Panc1 (cell line): ENCODE data around the gene LYPLA2.
"Not testable (repeated sequence)": the region's sequence is repeated elsewhere in the genome, so short reads cannot be mapped to it uniquely, and the experiment has no call there.

ENCODE experiments used
- POLR2AphosphoS5 ChIP-seq: IDR thresholded peaks from 2 replicates; pipeline ENCODE4 v1.6.1; 2012; ENCODE audit warnings: mild to moderate bottlenecking, low read depth, low read length, moderate library complexity
- TF ChIP-seq, protein P1 (sequence below): fragments of 450-650 bp; IDR thresholded peaks from 2 replicates; pipeline ENCODE4 v1.5.1; 2017; ENCODE audit warnings: mild to moderate bottlenecking

- TF ChIP-seq POLR2AphosphoS5, result not testable (repeated sequence)
- TF ChIP-seq, protein P1, sequence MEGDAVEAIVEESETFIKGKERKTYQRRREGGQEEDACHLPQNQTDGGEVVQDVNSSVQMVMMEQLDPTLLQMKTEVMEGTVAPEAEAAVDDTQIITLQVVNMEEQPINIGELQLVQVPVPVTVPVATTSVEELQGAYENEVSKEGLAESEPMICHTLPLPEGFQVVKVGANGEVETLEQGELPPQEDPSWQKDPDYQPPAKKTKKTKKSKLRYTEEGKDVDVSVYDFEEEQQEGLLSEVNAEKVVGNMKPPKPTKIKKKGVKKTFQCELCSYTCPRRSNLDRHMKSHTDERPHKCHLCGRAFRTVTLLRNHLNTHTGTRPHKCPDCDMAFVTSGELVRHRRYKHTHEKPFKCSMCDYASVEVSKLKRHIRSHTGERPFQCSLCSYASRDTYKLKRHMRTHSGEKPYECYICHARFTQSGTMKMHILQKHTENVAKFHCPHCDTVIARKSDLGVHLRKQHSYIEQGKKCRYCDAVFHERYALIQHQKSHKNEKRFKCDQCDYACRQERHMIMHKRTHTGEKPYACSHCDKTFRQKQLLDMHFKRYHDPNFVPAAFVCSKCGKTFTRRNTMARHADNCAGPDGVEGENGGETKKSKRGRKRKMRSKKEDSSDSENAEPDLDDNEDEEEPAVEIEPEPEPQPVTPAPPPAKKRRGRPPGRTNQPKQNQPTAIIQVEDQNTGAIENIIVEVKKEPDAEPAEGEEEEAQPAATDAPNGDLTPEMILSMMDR, result not testable (repeated sequence)
These were observed 35.6 kb downstream of the LYPLA2 start for GRCh38 chr1:23826590-23826989.
